ENCODE measurements around the gene LATS2.
A peak's percentile ranks its signal among the peaks of the same experiment; 100 is the strongest.
"Not testable (repeated sequence)": the region's sequence is repeated elsewhere in the genome, so short reads cannot be mapped to it uniquely, and the experiment has no call there.

LATS2 gene

GRCh38 chr13:20955496-20955895, 105.9 kb downstream of the LATS2 start:
- DNase-seq (ENCODE audit: low read depth) = no peak
- H3K4me3 ChIP-seq (ENCODE audit: low read depth, low read length) = no peak overlapping the region
- no peak for TF ChIP-seq CTCF (IDR thresholded peaks at IDR 0.05; ENCODE audit: low read depth, low read length, missing control alignments)
- in situ Hi-C loops (cut with HindIII; ENCODE audit: low sequenced_read_pairs) = no loop called here

GRCh38 chr13:20953245-20953931, 108.0 kb downstream of the LATS2 start:
- no peak for DNase-seq (ENCODE audit: low read depth)
- TF ChIP-seq CTCF (IDR thresholded peaks at IDR 0.05; ENCODE audit: low read depth, low read length, missing control alignments) = no peak
- in situ Hi-C loops (cut with HindIII; ENCODE audit: low sequenced_read_pairs) = no loop called here
- no peak overlapping the region for H3K4me3 ChIP-seq (ENCODE audit: low read depth, low read length)

- H3K4me3 ChIP-seq (ENCODE audit: low read depth, low read length) = no peak overlapping the region
- in situ Hi-C loops (cut with HindIII; ENCODE audit: low sequenced_read_pairs) = no loop called here
- no peak for DNase-seq (ENCODE audit: low read depth)
- TF ChIP-seq CTCF (IDR thresholded peaks at IDR 0.05; ENCODE audit: low read depth, low read length, missing control alignments) = no peak
Measured at GRCh38 chr13:20952838-20953237, 108.5 kb downstream of the LATS2 start.

GRCh38 chr13:20948001-20948400, 113.4 kb downstream of the LATS2 start:
- DNase-seq (ENCODE audit: low read depth); H3K4me3 ChIP-seq (ENCODE audit: low read depth, low read length); in situ Hi-C loops (cut with HindIII; ENCODE audit: low sequenced_read_pairs): not testable (repeated sequence)

- no peak for TF ChIP-seq CTCF (IDR thresholded peaks at IDR 0.05; ENCODE audit: low read depth, low read length, missing control alignments)
- in situ Hi-C loops (cut with HindIII; ENCODE audit: low sequenced_read_pairs) = no loop called here
- peak overlapping the region; percentile 22 for H3K4me3 ChIP-seq (ENCODE audit: low read depth, low read length)
- DNase-seq (ENCODE audit: low read depth) = no peak
Measured at GRCh38 chr13:20945952-20946383, 115.4 kb downstream of the LATS2 start.

- no peak overlapping the region for H3K4me3 ChIP-seq (ENCODE audit: low read depth, low read length)
- no peak for TF ChIP-seq CTCF (IDR thresholded peaks at IDR 0.05; ENCODE audit: low read depth, low read length, missing control alignments)
- in situ Hi-C loops (cut with HindIII; ENCODE audit: low sequenced_read_pairs) = no loop called here
- DNase-seq (ENCODE audit: low read depth) = no peak
Measured at GRCh38 chr13:20942938-20943559, 118.3 kb downstream of the LATS2 start.

GRCh38 chr13:20940511-20940910, 120.9 kb downstream of the LATS2 start:
- in situ Hi-C loops (cut with HindIII; ENCODE audit: low sequenced_read_pairs); DNase-seq (ENCODE audit: low read depth); H3K4me3 ChIP-seq (ENCODE audit: low read depth, low read length): not testable (repeated sequence)

Measured in astrocyte of the cerebellum (primary cell).